WTC11 (cell line): ENCODE results near the gene MDK. TPM values are rescaled to one million over a fixed set of nuclear protein-coding genes. Genes with fewer than 3 reads are reported as not detected.

ENCODE experiments used
- ATAC-seq: fragments of 200-7000 bp; cut with Tn5 transposase; 2 replicates; pipeline ENCODE4 v1.10.0; 2021; ENCODE audit warnings: mild to moderate bottlenecking, moderate library complexity
- CTCF ChIA-PET: fragments of 300-600 bp; sonication (Branson Sonifier 250); formaldehyde crosslinking; loops from one replicate; lab custom pipeline; 2021; ENCODE audit warnings: antibody characterized with exemption; lab: Charles Lee
- POLR2A ChIA-PET: fragments of 350-600 bp; sonication (Branson Sonifier 250); formaldehyde crosslinking; loops from one replicate; lab custom pipeline; 2021; ENCODE audit warnings: antibody characterized with exemption; lab: Charles Lee
- DNase-seq: peaks from one replicate; pipeline ENCODE4 v3.0.0; 2021; ENCODE audit warnings: low spot score
- H3K27ac Mint-ChIP-seq: 2 replicates; pipeline ENCODE4 v1.8.0; 2021; ENCODE audit warnings: mixed read lengths
- H3K27me3 Mint-ChIP-seq: 2 replicates; pipeline ENCODE4 v1.8.0; 2021; ENCODE audit warnings: low read depth, mild to moderate bottlenecking, moderate library complexity, mixed read lengths
- H3K36me3 Mint-ChIP-seq: 2 replicates; pipeline ENCODE4 v1.8.0; 2021; ENCODE audit warnings: mixed read lengths
- H3K4me1 Mint-ChIP-seq: 2 replicates; pipeline ENCODE4 v1.8.0; 2022; ENCODE audit warnings: mixed read lengths
- H3K4me3 Mint-ChIP-seq: 2 replicates; pipeline ENCODE4 v1.8.0; 2021; ENCODE audit warnings: mild to moderate bottlenecking, moderate library complexity, mixed read lengths
- H3K9me3 Mint-ChIP-seq: 2 replicates; pipeline ENCODE4 v1.8.0; 2021; ENCODE audit warnings: mixed read lengths
- HMGA2 ChIP-seq: fragments of 250-450 bp; sonication (Bioruptor Pico); IDR thresholded peaks from 2 replicates; pipeline ENCODE4 v1.4.0; 2021; ENCODE audit warnings: mild to moderate bottlenecking, moderate library complexity
- NFYB ChIP-seq: sonication (generic); formaldehyde crosslinking; conservative IDR thresholded peaks from 2 replicates; pipeline ENCODE4 v1.8.0; 2022; ENCODE audit warnings: low read depth, missing genetic modification reagents
- PREB ChIP-seq: sonication (generic); formaldehyde crosslinking; IDR thresholded peaks from 2 replicates; pipeline ENCODE4 v1.8.1; 2022; ENCODE audit warnings: mild to moderate bottlenecking, missing genetic modification reagents, moderate library complexity, borderline replicate concordance
- ZMAT4 ChIP-seq: fragments of 250-450 bp; sonication (Bioruptor Pico); IDR thresholded peaks from 2 replicates; pipeline ENCODE4 v1.9.0; 2021; ENCODE audit warnings: mild to moderate bottlenecking
- ZNF281 ChIP-seq: sonication (generic); formaldehyde crosslinking; IDR thresholded peaks from 2 replicates; pipeline ENCODE4 v1.8.0; 2023; ENCODE audit warnings: mild to moderate bottlenecking, missing genetic modification reagents
- ZNF317 ChIP-seq: sonication (generic); formaldehyde crosslinking; IDR thresholded peaks from 2 replicates; pipeline ENCODE4 v1.8.1; 2023; ENCODE audit warnings: low read depth, mild to moderate bottlenecking, moderate library complexity, missing genetic modification reagents, borderline replicate concordance
- total RNA-seq: library from RNA; stranded (reverse); gene quantifications from 3 replicates; pipeline ENCODE4 v1.2.3, GENCODE V29; 2021
- TF ChIP-seq, protein P1 (sequence below): sonication (generic); formaldehyde crosslinking; IDR thresholded peaks from 2 replicates; pipeline ENCODE4 v1.8.0; 2023; ENCODE audit warnings: missing genetic modification reagents, mild to moderate bottlenecking, borderline replicate concordance
- TF ChIP-seq, protein P2 (sequence below): sonication (generic); formaldehyde crosslinking; IDR thresholded peaks from 2 replicates; pipeline ENCODE4 v1.8.0; 2022; ENCODE audit warnings: mild to moderate bottlenecking, missing genetic modification reagents
- TF ChIP-seq, protein P3 (sequence below): fragments of 200-600 bp; IDR thresholded peaks from 2 replicates; pipeline ENCODE4 v1.8.0; 2022; ENCODE audit warnings: antibody characterized with exemption
- TF ChIP-seq, protein P4 (sequence below): sonication (generic); formaldehyde crosslinking; IDR thresholded peaks from 2 replicates; pipeline ENCODE4 v1.8.0; 2022; ENCODE audit warnings: mild to moderate bottlenecking, missing genetic modification reagents
- TF ChIP-seq, protein P5 (sequence below): fragments of 250-450 bp; sonication (Bioruptor Pico); IDR thresholded peaks from 2 replicates; pipeline ENCODE4 v1.8.0; 2021; ENCODE audit warnings: mild to moderate bottlenecking

The MDK gene
- total RNA-seq, 1 experiment from 2014 or later: 560 TPM

GRCh38 chr11:46335271-46335670 lies 46.2 kb upstream of the MDK start (continued):
- TF ChIP-seq, protein P1, sequence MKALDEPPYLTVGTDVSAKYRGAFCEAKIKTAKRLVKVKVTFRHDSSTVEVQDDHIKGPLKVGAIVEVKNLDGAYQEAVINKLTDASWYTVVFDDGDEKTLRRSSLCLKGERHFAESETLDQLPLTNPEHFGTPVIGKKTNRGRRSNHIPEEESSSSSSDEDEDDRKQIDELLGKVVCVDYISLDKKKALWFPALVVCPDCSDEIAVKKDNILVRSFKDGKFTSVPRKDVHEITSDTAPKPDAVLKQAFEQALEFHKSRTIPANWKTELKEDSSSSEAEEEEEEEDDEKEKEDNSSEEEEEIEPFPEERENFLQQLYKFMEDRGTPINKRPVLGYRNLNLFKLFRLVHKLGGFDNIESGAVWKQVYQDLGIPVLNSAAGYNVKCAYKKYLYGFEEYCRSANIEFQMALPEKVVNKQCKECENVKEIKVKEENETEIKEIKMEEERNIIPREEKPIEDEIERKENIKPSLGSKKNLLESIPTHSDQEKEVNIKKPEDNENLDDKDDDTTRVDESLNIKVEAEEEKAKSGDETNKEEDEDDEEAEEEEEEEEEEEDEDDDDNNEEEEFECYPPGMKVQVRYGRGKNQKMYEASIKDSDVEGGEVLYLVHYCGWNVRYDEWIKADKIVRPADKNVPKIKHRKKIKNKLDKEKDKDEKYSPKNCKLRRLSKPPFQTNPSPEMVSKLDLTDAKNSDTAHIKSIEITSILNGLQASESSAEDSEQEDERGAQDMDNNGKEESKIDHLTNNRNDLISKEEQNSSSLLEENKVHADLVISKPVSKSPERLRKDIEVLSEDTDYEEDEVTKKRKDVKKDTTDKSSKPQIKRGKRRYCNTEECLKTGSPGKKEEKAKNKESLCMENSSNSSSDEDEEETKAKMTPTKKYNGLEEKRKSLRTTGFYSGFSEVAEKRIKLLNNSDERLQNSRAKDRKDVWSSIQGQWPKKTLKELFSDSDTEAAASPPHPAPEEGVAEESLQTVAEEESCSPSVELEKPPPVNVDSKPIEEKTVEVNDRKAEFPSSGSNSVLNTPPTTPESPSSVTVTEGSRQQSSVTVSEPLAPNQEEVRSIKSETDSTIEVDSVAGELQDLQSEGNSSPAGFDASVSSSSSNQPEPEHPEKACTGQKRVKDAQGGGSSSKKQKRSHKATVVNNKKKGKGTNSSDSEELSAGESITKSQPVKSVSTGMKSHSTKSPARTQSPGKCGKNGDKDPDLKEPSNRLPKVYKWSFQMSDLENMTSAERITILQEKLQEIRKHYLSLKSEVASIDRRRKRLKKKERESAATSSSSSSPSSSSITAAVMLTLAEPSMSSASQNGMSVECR (CRISPR knock-in tag): no peak
- TF ChIP-seq, protein P2, sequence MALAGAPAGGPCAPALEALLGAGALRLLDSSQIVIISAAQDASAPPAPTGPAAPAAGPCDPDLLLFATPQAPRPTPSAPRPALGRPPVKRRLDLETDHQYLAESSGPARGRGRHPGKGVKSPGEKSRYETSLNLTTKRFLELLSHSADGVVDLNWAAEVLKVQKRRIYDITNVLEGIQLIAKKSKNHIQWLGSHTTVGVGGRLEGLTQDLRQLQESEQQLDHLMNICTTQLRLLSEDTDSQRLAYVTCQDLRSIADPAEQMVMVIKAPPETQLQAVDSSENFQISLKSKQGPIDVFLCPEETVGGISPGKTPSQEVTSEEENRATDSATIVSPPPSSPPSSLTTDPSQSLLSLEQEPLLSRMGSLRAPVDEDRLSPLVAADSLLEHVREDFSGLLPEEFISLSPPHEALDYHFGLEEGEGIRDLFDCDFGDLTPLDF: no peak

DNA sequence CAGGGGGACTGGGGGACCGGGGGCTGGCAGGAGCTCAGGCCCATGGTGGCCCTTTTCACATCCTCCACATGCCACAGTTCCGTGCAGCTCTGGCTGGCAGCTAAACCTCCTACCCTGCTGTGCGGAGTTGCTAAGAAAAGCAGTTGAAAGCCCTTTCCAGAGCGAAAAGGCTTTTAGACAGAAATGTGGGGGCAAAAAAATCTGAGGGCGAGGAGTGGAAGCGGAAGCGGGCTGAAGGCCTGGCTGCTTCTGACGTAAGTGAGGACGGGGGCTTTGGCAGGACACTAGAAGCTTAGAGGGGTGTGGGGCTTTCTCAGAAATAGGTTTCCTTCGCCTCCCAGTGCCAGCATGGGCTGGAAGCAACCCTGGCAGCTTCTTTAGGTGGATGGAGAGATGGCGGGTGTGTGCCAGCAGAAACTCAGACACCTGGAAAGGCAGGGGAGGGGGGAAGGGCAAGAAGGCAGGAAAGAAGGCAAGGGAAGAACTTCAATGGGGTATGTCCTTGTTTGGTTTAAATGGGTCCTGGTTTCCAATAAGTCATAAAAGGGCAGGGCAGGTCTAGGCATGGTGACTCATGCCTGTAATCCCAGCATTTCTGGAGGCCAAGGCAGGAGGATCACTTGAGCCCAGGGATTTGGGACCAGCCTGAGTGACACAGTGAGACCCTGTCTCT lies 45.4 kb upstream of the MDK start:
- POLR2A ChIA-PET: interaction anchor here (0.6 to 1.1 kb wide), 2 partner anchors 93 to 1089 kb away, joined by 3 read pairs; no protein-coding TSS in a partner anchor
- no peak overlapping the region for H3K4me3 Mint-ChIP-seq
- CTCF ChIA-PET: interaction anchor here (0.7 to 1.8 kb wide), 5 partner anchors 9 to 53 kb away, joined by 3 to 13 read pairs (median 6); partner anchors contain the start of gene DGKZ
- H3K9me3 Mint-ChIP-seq: no peaks in the 10 kb centered on the region
- DNase-seq (no peak), ATAC-seq (no peak)
- H3K4me1 Mint-ChIP-seq: peaks cover 82% of the 10 kb centered on the region
- H3K27ac Mint-ChIP-seq: peak overlapping the region; percentile 43; the same call in 1 of the 2 replicates
- H3K36me3 Mint-ChIP-seq: no peaks in the 10 kb centered on the region
- no peak for TF ChIP-seq NFYB (CRISPR knock-in tag)
- TF ChIP-seq HMGA2 (CRISPR knock-in tag): no peak
- TF ChIP-seq, protein P3, sequence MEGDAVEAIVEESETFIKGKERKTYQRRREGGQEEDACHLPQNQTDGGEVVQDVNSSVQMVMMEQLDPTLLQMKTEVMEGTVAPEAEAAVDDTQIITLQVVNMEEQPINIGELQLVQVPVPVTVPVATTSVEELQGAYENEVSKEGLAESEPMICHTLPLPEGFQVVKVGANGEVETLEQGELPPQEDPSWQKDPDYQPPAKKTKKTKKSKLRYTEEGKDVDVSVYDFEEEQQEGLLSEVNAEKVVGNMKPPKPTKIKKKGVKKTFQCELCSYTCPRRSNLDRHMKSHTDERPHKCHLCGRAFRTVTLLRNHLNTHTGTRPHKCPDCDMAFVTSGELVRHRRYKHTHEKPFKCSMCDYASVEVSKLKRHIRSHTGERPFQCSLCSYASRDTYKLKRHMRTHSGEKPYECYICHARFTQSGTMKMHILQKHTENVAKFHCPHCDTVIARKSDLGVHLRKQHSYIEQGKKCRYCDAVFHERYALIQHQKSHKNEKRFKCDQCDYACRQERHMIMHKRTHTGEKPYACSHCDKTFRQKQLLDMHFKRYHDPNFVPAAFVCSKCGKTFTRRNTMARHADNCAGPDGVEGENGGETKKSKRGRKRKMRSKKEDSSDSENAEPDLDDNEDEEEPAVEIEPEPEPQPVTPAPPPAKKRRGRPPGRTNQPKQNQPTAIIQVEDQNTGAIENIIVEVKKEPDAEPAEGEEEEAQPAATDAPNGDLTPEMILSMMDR: no peak
- no peak for TF ChIP-seq ZMAT4 (CRISPR knock-in tag)
- no peak for TF ChIP-seq PREB (CRISPR knock-in tag)
- TF ChIP-seq ZNF281 (CRISPR knock-in tag): no peak
- TF ChIP-seq ZNF317 (CRISPR knock-in tag): no peak
- TF ChIP-seq, protein P4, sequence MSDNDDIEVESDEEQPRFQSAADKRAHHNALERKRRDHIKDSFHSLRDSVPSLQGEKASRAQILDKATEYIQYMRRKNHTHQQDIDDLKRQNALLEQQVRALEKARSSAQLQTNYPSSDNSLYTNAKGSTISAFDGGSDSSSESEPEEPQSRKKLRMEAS (CRISPR knock-in tag): no peak
- TF ChIP-seq, protein P5, sequence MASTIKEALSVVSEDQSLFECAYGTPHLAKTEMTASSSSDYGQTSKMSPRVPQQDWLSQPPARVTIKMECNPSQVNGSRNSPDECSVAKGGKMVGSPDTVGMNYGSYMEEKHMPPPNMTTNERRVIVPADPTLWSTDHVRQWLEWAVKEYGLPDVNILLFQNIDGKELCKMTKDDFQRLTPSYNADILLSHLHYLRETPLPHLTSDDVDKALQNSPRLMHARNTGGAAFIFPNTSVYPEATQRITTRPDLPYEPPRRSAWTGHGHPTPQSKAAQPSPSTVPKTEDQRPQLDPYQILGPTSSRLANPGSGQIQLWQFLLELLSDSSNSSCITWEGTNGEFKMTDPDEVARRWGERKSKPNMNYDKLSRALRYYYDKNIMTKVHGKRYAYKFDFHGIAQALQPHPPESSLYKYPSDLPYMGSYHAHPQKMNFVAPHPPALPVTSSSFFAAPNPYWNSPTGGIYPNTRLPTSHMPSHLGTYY (CRISPR knock-in tag): no peak
- peaks cover 34% of the 10 kb centered on the region for H3K27me3 Mint-ChIP-seq
